Measurements from ENCODE around the gene DHRSX.
"Not testable (repeated sequence)": the region's sequence is repeated elsewhere in the genome, so short reads cannot be mapped to it uniquely, and the experiment has no call there.

DHRSX gene

GRCh38 chrX:2517055-2517454 is 16.3 kb upstream of the DHRSX start:
- no peak for DNase-seq

- DNase-seq = no peak
Measured at GRCh38 chrX:2516623-2517022, 15.8 kb upstream of the DHRSX start.

DNA sequence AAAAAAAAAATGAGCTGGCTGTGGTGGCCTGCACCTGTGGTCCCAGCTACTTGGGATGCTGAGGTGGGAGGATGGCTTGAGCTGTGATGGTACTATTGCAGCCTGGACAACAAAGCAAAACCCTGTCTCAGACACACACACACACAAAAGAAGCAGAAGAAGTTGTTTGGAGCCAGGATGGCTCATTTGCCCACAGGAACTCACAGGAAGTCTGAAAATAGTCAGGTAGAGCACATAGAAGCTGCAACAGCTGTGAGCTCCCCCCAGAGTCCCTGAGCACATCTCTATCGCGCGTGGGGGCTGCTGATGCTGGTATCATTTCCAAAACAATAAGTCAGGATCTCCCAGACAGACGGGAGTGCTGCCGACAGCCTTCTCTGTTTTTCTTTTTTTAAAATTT is 13.4 kb upstream of the DHRSX start:
- DNase-seq = no peak

DNA sequence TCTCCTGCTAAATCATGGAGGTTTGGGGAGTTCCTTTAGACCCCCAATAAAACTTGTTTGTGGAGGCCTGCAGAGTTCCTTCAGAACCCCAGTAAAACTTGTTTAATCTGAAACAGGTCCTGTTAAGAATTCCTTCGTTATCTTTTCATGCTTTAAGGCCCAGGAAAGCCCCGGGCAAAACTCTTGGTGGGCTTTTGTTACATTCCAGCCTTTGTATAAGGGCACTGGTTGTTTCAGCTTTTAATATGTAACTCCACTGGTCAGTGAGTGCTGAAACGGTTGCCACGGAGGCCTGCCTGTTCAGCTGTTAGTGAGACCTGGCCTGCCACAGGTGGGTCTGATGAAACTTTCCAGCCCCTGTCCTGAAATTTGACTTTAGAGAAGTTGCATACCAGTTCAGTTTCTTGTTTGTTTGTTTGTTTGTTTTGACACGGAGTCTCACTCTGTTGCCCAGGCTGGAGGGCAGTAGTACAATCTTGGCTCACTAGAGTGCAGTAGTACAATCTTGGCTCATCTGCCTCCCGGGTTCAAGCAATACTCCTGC is 12.4 kb upstream of the DHRSX start:
- no peak for DNase-seq

GRCh38 chrX:2512501-2512900 is 11.7 kb upstream of the DHRSX start:
- DNase-seq = no peak

DNA sequence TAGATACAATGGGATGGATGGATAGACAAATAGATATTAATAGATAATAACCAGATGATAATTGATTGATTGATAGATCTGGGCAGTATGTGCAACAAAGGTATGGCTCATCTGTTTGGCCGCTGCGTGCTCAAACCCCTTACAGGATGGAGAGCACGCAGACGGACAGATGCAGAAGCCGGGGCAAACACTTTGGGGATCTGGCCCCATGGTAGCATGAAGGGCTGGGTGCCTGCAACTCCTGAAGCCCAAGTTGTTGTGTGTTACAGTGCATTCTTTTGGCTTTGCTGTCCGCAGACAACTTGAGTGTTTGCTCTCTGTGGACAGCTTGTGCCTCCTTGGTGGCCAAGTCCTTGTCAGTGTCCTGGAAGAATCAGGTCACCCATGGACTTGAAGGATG is 10.6 kb upstream of the DHRSX start:
- DNase-seq = no peak

DNA sequence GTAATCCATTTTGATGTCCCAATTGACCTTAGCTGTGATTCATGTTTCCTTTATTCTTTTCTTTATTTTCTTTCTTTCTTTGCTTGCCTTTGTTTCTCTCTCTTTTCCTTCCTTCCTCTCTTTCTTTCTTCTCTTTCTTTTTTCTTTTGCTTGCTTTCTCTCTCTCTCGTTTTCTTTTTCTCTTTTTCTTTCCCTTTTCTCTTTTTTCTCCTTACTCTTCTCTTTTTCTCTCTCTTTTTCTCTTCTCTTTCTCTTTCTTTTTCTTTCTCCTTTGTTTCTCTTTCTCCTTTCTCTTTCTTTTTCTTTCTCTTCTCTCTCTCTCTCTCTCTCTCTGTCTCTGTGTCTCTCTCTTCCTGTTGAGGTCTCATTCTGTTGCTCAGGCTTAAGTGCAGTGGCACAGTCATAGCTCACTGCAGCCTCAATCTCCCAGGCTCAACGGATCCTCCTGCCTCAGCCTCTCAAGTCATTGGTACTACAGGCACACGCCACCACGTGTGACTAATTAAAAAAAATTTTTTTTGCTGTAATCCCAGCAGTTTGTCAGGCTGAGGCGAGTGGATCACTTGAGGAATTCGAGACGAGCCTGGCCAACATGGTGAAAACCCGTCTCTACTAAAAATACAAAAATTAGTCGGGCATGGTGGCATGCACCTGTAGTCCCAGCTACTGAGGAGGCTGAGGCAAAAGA is 8.0 kb upstream of the DHRSX start:
- no peak for DNase-seq

DNA sequence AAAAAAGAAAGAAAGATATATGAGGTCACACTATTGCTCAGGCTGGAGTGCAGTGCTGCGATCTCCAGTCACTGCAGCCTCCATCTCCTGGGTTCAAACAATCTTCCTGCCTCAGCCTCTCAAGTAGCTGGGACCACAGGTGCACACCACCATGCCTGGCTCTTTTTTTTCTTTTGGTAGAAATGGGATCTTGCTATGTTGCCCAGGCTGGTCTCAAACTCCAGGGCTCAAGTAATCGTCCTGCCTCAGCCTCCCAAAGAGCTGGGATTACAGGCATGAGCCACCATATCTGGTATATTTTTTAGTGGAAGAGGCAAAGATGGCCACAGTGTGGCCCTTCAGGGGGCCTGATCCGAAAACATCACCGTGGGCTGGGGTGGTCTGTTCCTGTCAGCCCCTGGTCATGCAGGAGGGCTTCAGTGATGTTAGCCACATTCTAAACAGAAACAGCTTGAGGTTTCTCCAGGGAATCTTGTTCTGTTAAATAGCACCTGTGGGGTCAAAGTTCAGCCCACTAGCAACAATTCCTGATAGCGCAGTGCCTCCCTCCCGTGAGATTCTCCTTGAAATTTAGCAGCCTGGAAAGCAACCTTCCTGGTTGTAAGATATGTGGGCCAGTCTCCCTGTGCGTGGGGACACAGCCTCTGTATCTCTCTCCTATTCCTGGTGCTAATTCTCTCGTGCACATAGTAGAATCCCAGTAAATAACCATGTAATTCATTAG is 7.3 kb upstream of the DHRSX start:
- no peak for DNase-seq

DNA sequence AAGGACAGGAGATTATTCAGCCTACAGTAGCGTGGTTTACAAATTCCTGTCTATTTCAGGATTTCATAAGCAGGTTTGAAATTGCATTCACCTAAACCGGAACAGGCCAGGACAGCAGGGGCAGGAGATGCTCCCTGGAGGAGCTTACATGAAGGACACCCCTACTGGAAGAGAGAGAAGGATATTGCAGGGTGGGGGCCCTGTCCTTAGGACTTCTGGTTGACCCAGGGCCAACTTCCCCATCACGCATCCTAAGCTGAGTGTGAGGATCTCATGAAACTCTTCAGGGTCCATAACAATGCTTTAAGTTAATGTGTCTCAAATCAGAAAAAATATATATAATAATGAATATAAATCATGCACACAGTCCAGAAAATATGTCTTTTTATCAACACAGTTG is 6.4 kb upstream of the DHRSX start:
- DNase-seq = no peak

- DNase-seq = not testable (repeated sequence)
Measured at GRCh38 chrX:2505341-2505740, 4.6 kb upstream of the DHRSX start.

DNA sequence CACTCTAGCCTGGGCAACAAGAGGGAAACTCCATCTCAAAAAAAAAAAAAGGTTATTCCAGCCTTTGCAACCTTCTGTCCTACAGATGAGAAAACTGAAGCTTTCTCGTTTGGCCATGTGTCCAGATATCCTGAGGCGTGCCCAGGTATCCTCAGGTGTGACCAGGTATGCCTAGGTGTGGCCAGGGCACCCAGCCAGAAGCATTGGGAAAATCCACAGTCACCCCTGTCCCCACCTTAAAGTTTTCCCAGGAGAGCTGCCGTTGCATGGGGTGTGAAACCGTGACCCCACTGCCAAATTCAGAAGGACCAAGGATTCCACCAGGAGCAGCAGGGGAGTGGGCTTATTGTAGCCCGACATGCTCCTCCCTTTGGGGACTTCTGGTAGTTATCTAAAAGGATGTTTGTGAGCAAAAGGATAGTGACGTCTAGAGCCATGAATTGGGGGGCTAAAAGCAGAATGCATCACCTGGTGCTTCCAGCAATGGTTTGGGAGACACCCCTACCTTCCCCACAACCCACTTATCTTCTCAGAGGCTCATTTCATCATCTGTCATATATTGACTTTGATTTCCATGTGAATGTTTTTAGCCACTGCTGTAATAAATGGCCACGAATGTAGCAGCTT is 4.0 kb upstream of the DHRSX start:
- no peak for DNase-seq

DNA sequence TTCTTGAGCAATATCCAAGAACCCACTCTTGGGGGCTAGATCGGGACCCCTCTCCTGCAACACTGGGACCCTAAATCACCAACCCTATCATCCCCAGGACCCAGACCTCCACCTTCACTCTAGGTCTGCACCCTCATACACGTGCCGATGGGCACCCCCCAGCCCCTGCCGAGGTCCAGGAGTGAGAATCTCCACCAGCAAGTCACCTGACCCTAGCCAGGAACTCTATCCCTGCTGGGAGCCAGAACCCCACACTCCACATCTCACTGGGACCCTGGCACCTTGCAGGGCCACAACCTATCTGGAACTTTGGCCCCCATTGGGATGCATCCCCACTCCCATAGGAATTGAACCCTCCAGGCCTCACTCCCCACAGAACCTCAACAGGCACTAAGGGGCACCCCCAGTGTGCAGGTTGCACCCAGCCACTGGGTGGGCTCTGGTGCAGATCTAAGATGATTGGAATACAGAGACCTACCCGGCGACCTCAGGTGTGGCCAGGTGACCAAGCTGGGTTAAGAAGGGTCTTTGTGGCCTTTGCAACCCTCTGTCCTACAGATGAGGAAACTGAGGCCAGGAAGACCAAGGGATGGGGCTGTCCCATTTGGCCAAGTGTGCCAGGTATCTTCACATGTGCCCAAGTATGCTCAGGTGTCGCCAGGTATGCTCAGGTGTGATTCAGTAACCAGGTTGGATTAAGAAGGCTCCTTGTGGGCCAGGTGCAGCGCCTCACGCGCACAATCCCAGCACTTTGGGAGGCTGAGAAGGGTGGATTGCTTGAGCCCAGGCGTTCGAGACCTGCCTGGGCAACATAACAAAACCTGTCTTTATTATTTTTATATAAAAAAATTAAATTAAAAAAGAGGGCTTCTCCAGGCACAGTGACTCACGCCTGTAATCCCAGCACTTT is 3.1 kb upstream of the DHRSX start:
- DNase-seq = no peak

DNA sequence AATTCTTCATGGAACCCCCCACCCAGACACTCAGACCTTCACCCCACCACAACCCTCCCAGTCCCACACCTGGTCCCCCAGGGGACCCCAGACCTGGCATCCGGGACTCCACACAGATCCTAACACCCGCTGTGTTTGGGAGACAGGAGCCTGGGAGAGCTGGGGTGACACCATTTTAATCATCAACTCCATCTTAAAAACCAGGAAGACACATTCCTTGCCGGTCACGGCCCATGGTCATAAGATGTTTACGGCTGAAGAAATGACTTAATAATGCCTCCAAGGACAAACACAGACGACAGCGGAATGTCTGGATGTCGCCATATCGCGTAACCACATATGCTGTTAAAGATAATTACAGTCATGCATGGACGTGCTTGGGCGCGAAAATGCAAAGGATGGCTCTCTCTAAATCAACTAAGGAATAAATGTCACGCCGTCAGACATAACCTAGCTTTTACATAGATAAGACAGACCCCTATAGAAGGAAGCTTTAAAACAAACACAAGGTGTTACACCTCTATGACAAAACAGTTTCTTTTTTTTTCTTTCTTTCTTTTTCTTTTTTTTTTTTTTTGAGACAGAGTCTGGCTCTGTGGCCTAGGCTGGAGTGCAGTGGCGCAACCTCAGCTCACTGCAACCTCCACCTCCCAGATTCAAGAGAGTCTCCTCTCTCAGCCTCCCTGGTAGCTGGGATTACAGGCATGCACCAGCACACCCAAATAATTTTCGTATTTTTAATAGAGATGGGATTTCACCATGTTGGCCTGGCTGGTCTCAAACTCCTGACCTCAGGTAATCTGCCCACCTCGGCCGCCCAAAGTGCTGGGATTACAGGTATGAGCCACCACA is 2.1 kb upstream of the DHRSX start:
- DNase-seq = no peak

DNA sequence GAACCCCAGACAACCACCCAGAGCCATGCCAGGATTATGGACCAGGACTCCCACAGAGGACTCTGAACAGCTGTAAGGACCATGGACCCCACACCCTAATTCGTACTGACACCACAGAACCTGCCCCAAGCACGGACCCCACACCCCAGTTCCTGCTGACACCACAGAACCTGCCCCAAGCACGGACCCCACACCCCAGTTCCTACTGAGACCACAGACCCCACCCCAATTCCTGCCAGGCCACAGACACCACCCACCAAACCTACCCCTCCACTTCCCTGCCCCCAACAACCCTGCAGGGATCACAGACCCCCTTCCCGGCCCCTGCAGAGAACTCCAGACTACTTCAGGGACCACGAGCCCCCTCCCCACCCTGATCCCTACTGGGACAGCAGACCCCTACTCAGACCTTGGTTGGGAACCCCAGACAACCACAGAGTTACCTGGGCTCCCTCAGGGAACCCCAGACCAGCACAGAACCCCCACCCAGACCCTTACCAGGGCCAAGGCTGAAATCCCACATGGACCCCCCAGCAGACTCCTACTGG is 1.4 kb upstream of the DHRSX start:
- no peak for DNase-seq

DNA sequence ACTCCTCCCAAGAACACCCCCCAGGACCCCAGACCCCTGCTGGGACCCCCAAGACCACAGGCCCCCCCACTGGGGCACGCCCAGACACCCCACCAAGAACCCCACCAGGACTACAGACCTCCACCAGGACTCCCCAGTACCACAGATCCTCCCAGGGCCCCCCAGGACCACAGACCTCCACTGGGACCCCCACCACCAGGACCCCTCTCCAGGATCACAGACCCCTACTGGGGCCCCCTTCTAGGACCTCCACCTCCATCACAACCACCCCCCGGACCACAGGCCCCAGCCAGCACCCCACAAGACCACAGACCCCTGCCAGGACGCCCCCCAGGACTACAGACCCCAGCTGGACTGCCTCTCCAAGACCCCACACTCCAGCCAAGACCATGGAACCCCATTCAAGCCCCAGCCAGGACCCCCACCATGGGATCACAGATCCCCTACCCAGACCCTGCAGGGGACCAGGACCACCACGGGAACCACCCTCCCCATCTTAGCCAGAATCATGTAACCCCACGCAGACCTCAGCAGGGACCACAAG is 855 bp upstream of the DHRSX start:
- no peak for DNase-seq

- DNase-seq = no peak
Measured at GRCh38 chrX:2500091-2500802, 529 bp downstream of the DHRSX start.

DNA sequence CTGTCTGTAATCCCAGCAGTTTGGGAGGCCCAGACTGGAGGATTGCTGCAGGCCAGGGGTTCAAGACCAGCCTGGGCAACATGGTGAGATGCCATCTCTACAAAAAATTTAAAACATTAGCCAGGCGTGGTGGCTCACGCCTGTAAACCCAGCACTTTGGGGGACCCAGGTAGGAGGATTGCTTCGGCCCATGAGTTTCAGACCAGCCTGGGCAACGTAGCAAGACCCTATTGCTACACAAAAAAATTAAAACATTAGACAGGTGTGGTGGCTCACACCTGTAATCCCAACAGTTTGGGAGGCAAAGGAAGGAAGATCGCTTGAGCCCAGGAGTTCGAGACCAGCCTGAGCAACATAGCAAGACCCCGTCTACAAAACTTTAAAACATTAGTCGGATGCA is 1.3 kb downstream of the DHRSX start:
- DNase-seq = no peak

DNA sequence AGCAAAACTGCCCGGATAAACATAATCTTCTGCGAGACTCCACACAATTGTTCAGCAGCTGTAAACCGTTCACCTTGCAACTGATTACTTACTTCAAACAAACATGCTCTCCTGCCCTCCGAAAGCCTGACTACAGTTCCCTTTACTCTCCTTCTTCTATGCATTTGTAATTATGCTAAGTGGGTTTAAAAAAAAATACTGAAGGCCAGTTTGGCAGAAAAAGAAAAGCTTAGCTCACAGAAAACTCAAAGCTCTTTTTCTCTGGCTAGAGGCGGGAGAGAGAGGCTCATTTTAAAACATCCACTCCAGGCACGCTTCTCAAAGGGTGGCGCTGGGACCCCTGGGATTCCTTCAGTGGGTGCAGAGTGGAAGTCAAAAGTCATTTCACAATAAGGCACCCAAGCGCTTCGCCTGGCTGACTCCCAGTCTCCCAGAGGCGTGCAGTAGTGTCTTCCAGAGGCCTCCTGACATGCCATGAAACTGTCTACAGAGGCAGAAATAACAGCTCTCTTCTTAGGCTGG is 1.9 kb downstream of the DHRSX start:
- no peak for DNase-seq

GRCh38 chrX:2497961-2498780 is 2.6 kb downstream of the DHRSX start:
- DNase-seq = no peak

- no peak for DNase-seq
Measured at GRCh38 chrX:2495595-2495994, 5.2 kb downstream of the DHRSX start.

All from NCI-H446 (cell line).